SU-DHL-6 (cell line): ENCODE measurements around the gene TMA16.
"Not testable (repeated sequence)": the region's sequence is repeated elsewhere in the genome, so short reads cannot be mapped to it uniquely, and the experiment has no call there.

Source experiments
- EZH2phosphoT487 ChIP-seq: fragments of 200-600 bp; sonication (generic), shearing (Covaris generic); conservative IDR thresholded peaks from 2 replicates; pipeline ENCODE4 v1.6.1; 2018; ENCODE audit warnings: mild to moderate bottlenecking, antibody characterized with exemption, low read length, moderate library complexity, mixed read lengths
- TF ChIP-seq, protein P1 (sequence below): fragments of 200-600 bp; sonication (generic); IDR thresholded peaks from one replicate; pipeline ENCODE4 v1.5.1; 2017; ENCODE audit warnings: antibody characterized with exemption, mild to moderate bottlenecking, low read length, moderate library complexity; ENCODE audit not compliant: insufficient read depth, poor library complexity, severe bottlenecking

GRCh38 chr4:163447023-163447422, 47.5 kb upstream of the TMA16 start:
- TF ChIP-seq, protein P1, sequence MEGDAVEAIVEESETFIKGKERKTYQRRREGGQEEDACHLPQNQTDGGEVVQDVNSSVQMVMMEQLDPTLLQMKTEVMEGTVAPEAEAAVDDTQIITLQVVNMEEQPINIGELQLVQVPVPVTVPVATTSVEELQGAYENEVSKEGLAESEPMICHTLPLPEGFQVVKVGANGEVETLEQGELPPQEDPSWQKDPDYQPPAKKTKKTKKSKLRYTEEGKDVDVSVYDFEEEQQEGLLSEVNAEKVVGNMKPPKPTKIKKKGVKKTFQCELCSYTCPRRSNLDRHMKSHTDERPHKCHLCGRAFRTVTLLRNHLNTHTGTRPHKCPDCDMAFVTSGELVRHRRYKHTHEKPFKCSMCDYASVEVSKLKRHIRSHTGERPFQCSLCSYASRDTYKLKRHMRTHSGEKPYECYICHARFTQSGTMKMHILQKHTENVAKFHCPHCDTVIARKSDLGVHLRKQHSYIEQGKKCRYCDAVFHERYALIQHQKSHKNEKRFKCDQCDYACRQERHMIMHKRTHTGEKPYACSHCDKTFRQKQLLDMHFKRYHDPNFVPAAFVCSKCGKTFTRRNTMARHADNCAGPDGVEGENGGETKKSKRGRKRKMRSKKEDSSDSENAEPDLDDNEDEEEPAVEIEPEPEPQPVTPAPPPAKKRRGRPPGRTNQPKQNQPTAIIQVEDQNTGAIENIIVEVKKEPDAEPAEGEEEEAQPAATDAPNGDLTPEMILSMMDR = not testable (repeated sequence)
- not testable (repeated sequence) for TF ChIP-seq EZH2phosphoT487
